Omental fat pad (tissue), 4 donors: ENCODE results near the gene HTR2A. TPM values are rescaled to one million over a fixed set of nuclear protein-coding genes. Genes with fewer than 3 reads are reported as not detected.

ENCODE experiments used
- ATAC-seq: fragments of 150-250 bp; one replicate; pipeline ENCODE4 v1.9.1; 2016; ENCODE audit warnings: mild to moderate bottlenecking, moderate library complexity; ENCODE audit not compliant: low FRiP score
- DNase-seq: peaks from one replicate; pipeline ENCODE4 v3.0.0-alpha.2; 2019; ENCODE audit warnings: low spot score
- total RNA-seq, 4 donors: library from RNA; depleted of rRNA; stranded (reverse); fragments of >200 nt; gene quantifications; one replicate each; pipeline ENCODE4 v1.1.0, GENCODE V29; 2016
- TF ChIP-seq, protein P1 (sequence below), 3 donors: fragments of 450-650 bp; IDR thresholded peaks; one replicate each; pipeline ENCODE4 v1.5.1; 2016 to 2017; ENCODE audit warnings: antibody characterized with exemption in 3 of 3, mild to moderate bottlenecking in 3 of 3, moderate library complexity in 2 of 3

HTR2A gene
- total RNA-seq, 4 donors from 2014 or later: 0.16 to 1.2 (median 0.55) TPM

DNA sequence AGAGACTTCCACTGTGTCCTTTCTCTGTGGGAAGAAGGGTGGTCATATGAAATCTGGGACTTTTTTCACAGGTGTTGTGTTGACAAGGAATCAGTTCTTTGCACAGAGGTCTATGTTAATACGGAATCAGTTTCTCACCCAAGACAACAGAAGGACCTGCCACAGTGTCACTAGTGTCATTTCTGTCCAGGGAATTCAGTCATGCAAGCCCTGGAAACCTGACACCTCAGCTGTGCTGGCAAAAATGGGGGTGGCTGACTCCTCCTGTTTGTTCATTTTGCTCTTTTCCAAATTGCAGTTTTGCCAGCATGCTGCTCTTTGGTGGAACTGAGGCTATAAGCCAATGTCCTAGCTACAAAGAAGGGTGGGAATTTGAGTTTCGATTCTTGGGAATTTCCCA lies 50.1 kb downstream of the HTR2A start:
- TF ChIP-seq, protein P1, sequence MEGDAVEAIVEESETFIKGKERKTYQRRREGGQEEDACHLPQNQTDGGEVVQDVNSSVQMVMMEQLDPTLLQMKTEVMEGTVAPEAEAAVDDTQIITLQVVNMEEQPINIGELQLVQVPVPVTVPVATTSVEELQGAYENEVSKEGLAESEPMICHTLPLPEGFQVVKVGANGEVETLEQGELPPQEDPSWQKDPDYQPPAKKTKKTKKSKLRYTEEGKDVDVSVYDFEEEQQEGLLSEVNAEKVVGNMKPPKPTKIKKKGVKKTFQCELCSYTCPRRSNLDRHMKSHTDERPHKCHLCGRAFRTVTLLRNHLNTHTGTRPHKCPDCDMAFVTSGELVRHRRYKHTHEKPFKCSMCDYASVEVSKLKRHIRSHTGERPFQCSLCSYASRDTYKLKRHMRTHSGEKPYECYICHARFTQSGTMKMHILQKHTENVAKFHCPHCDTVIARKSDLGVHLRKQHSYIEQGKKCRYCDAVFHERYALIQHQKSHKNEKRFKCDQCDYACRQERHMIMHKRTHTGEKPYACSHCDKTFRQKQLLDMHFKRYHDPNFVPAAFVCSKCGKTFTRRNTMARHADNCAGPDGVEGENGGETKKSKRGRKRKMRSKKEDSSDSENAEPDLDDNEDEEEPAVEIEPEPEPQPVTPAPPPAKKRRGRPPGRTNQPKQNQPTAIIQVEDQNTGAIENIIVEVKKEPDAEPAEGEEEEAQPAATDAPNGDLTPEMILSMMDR (IDR thresholded peaks at IDR 0.05): no peak
- DNase-seq (no peak), ATAC-seq (no peak)

DNA sequence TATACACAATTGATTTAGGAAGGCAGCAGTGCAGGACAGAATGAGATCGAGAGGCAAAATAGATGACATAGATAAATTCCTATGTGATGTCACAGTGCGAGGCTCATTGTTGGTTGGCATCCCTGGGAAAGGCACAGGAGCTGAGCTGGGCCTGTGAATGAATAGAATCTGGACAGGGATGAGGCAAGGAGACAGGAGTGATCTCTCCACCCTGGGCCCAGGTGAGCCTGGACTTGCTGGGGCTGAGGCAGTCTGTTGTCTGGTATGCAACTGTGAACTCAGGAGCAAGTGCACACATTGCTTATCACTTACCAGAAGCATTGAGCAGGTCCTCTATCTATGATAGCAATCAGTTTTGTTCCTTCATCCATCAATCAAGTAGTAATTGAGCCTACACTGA lies 51.7 kb downstream of the HTR2A start:
- no peak for ATAC-seq
- DNase-seq: no peak
- TF ChIP-seq, protein P1 (IDR thresholded peaks at IDR 0.05): no peak

DNA sequence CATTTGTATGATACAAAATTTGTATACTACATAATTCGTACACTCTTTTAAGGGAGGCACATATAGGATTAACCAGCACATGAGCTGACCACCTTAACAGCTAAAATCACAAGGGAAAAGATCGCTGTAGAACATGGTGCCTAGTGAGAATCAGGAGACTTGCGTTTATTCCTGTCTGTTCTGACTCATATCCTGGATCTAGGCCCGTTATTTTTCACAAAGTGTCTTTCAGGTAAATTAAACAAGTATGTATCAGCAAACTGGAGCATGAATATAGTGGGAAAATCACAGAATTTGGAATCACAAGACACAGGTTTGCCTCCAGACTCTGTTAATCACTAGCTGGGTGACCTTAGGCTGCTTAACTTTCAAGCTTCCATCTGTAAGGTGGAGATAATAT lies 52.4 kb downstream of the HTR2A start:
- ATAC-seq: no peak
- DNase-seq: no peak
- TF ChIP-seq, protein P1 (IDR thresholded peaks at IDR 0.05): no peak

DNA sequence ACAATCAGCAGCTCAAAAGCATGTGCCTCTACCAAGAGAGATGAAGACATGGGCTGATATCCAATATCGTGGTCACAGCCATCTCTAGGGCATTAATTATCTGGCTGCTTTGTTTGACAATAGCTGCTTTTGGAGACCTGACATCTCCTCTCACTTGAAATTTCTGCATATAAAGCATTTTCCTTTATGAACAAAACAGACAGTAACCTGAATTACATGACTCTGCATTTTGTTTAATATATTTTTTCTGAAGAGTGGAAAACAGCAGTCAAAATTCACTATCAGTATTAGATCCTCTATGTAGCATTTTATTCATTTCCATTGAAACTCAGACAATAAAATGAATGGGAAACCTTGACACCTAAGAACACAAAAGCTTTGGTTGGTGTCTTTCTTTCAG lies 57.5 kb downstream of the HTR2A start:
- DNase-seq (no peak), ATAC-seq (no peak)
- TF ChIP-seq, protein P1 (IDR thresholded peaks at IDR 0.05): no peak

DNA sequence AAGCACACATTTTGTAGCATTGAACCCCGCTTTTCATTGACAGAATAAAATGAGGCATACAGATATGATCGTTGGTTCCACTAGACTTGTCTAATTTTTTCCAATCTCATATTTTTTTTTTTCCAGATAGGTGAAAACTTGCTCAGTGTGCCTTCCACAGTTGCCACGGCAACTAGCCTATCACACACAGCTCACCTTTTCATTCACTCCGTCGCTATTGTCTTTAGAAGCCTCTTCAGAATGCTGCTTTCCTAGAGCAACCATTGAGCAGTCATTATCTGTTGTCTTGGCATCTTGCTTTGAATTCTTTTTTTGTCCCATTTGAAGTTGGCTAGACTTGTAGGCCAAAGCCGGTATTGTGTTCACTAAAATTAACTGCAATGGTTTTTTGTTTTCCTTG lies 62.2 kb downstream of the HTR2A start:
- TF ChIP-seq, protein P1 (IDR thresholded peaks at IDR 0.05): no peak
- ATAC-seq: no peak
- DNase-seq: no peak

DNA sequence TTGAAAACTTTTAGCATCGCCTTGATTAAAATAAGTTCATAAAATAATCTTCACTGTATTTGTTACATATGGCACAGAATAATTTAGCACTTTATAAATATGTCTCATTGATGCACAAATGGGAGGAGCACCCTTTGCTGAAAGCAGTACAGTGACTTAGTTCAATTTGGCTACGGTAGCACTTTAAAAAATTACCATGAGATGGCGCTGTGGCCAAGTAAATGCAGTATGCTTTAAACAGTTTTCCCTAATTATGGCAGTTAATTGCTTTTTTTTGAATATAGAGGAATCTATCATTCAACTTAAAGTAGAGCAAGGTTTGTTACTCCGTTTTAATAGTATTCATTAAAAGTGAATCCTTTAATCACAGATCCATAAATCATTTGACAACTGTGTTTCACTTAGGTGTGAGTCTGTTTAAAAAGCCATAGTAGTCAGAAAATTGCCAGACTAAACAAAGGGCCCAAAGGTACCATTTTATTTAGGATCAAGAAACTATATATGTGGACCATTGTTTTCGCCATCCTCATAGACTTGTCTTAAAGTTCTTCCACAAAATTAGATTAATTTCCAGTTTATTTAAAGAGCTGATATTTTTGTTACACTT lies 65.2 kb downstream of the HTR2A start:
- ATAC-seq: no peak

More for the DNA sequence above, 65.2 kb downstream of the HTR2A start:
- peak; percentile 31 for DNase-seq
- TF ChIP-seq, protein P1 (IDR thresholded peaks at IDR 0.05): no peak
